ENCODE results near the gene DCHS1.

DCHS1 gene

GRCh38 chr11:6608726-6609501 lies 46.7 kb downstream of the DCHS1 start:
- DNase-seq: no peak

GRCh38 chr11:6608011-6608410 lies 47.6 kb downstream of the DCHS1 start:
- no peak for DNase-seq

- no peak for DNase-seq
These were observed 48.3 kb downstream of the DCHS1 start for GRCh38 chr11:6607190-6607795.

GRCh38 chr11:6606471-6607189 lies 49.0 kb downstream of the DCHS1 start:
- DNase-seq: no peak

GRCh38 chr11:6604790-6605189 lies 50.8 kb downstream of the DCHS1 start:
- no peak for DNase-seq

GRCh38 chr11:6604081-6604626 lies 51.5 kb downstream of the DCHS1 start:
- no peak for DNase-seq

- DNase-seq: peak; percentile 89
These were observed 52.1 kb downstream of the DCHS1 start, which contains the start of the genes ILK and RRP8 for GRCh38 chr11:6603287-6604080. ILK (plus strand) TSS chr11:6603774; CDS start chr11:6604272, 498 bp downstream. RRP8 (minus strand) TSS chr11:6603616; CDS start chr11:6603502, 114 bp downstream.

- no peak for DNase-seq
These were observed 53.3 kb downstream of the DCHS1 start for GRCh38 chr11:6602096-6602940.

- no peak for DNase-seq
These were observed 54.6 kb downstream of the DCHS1 start for GRCh38 chr11:6601041-6601461.

- no peak for DNase-seq
These were observed 55.7 kb downstream of the DCHS1 start for GRCh38 chr11:6599881-6600390.

- no peak for DNase-seq
These were observed 56.2 kb downstream of the DCHS1 start for GRCh38 chr11:6599449-6599848.

- DNase-seq: no peak
These were observed 57.1 kb downstream of the DCHS1 start for GRCh38 chr11:6598555-6598954.

- DNase-seq: no peak
These were observed 59.3 kb downstream of the DCHS1 start for GRCh38 chr11:6596239-6596877.

GRCh38 chr11:6594142-6594768 lies 61.4 kb downstream of the DCHS1 start:
- DNase-seq: no peak

GRCh38 chr11:6588018-6588417 lies 67.6 kb downstream of the DCHS1 start:
- DNase-seq: no peak

GRCh38 chr11:6587360-6587953 lies 68.2 kb downstream of the DCHS1 start:
- no peak for DNase-seq

- DNase-seq: no peak
These were observed 68.9 kb downstream of the DCHS1 start for GRCh38 chr11:6586434-6587359.

- DNase-seq: no peak
These were observed 71.1 kb downstream of the DCHS1 start for GRCh38 chr11:6584528-6584927.

GRCh38 chr11:6583584-6583983 lies 72.0 kb downstream of the DCHS1 start:
- no peak for DNase-seq
